ENCODE data around the gene ARHGAP42. TPM values are rescaled to one million over a fixed set of nuclear protein-coding genes. Genes with fewer than 3 reads are reported as not detected.

ARHGAP42 gene
- total and polyA plus RNA-seq, 2 of the 13 experiments (the other 11 are each of a cell fraction or from before 2014, with no cell fraction given): 2.5 to 4.3 TPM

- Histone ChIP-seq H3K9ac (ENCODE audit: insufficient read depth, low read depth, low read length) (no peak overlapping the region), H3K27me3 (ENCODE audit: control insufficient read depth in 1 of 2, insufficient read depth in 2 of 2, low read length in 2 of 2) (no peaks in the 10 kb centered on the region), H3K36me3 (replicated peaks in 1 of 2; ENCODE audit: control insufficient read depth in 1 of 2, insufficient read depth in 2 of 2, low read length in 2 of 2) (no peaks in the 10 kb centered on the region), H3K4me3 (replicated peaks in 1 of 3; ENCODE audit: insufficient read depth in 1 of 3, low read depth in 2 of 3, low read length in 3 of 3) (no peak overlapping the region), H2AFZ (ENCODE audit: low read length) (no peak overlapping the region), H4K20me1 (ENCODE audit: insufficient read depth, low read length) (no peaks in the 10 kb centered on the region), H3K4me1 (ENCODE audit: insufficient read depth, low read length) (no peaks in the 10 kb centered on the region), H3K27ac (ENCODE audit: extremely low read length, insufficient read depth, low read length) (no peak overlapping the region), H3K79me2 (ENCODE audit: insufficient read depth, low read length) (no peaks in the 10 kb centered on the region), H3K4me2 (ENCODE audit: low read depth, low read length) (no peak overlapping the region), H3K9me3 (ENCODE audit: low read length) (no peaks in the 10 kb centered on the region)
- WGBS (ENCODE audit: low lambda C conversion rate): 6% methylated on average over 4 of the region's 4 CpGs
- intact Hi-C loops (cut with micrococcal nuclease; ENCODE audit: unreplicated experiment) (no loop called here), in situ Hi-C loops (cut with HindIII; ENCODE audit: extremely low pct_ligation_motif_present, low pct_unique_long_range_greater_than_20kb) (no loop called here)
- DNase-seq (ENCODE audit: low spot score) (no peak), ATAC-seq (no peak), FAIRE-seq (no peak)
- CTCF ChIA-PET (ENCODE audit: low intra/inter-chr PET ratio, low total read pairs): no interaction called here
- no TSS peak for BruUV-seq (replicated peaks)
- POLR2A ChIA-PET: no interaction called here
- TF ChIP-seq ZNF207 (IDR thresholded peaks at IDR 0.05; ENCODE audit: borderline replicate concordance): no peak
- no peak for TF ChIP-seq ZHX2 (IDR thresholded peaks at IDR 0.05; ENCODE audit: low read depth)
- TF ChIP-seq ZHX2 (CRISPR knock-in tag; IDR thresholded peaks at IDR 0.05; ENCODE audit: borderline replicate concordance): no peak
- TF ChIP-seq GZF1 (CRISPR knock-in tag; IDR thresholded peaks at IDR 0.05): no peak
- TF ChIP-seq DZIP1 (CRISPR knock-in tag; IDR thresholded peaks at IDR 0.05): no peak
- TF ChIP-seq REST (IDR thresholded peaks at IDR 0.05; ENCODE audit: borderline replicate concordance in 1 of 2, low read depth in 1 of 2, low read length in 2 of 2): no peak
- TF ChIP-seq SMYD3 (CRISPR knock-in tag; IDR thresholded peaks at IDR 0.05): no peak
Observed at GRCh38 chr11:100675115-100675650, 11.9 kb upstream of the ARHGAP42 start.

Data from HepG2 (cell line).